Tibial nerve (tissue), 4 donors: ENCODE results near the gene SLC27A4. TPM values are rescaled to one million over a fixed set of nuclear protein-coding genes. Genes with fewer than 3 reads are reported as not detected.

ENCODE experiments used
- DNase-seq, 2 donors: peaks; one replicate each; pipeline ENCODE4 v3.0.0-alpha.2; 2019; ENCODE audit warnings: low spot score in 2 of 2
- H3K27ac ChIP-seq, 4 donors: fragments of 200-600 bp; sonication (generic) in 3 of 4; one replicate each; pipeline ENCODE4 v1.5.1; 2017 to 2019; ENCODE audit warnings: mild to moderate bottlenecking in 1 of 4
- H3K27me3 ChIP-seq, 2 donors: fragments of 200-600 bp; sonication (generic) in 1 of 2; one replicate each; pipeline versions ENCODE4 v1.5.1 to v1.6.0; 2017 to 2019
- H3K36me3 ChIP-seq, 3 donors: fragments of 200-600 bp; sonication (generic); one replicate each; pipeline ENCODE4 v1.5.1; 2018 to 2019
- H3K4me1 ChIP-seq, 4 donors: fragments of 200-600 bp; sonication (generic) in 3 of 4; one replicate each; pipeline ENCODE4 v1.5.1; 2017 to 2019
- H3K4me3 ChIP-seq, 4 donors: fragments of 200-600 bp; sonication (generic) in 3 of 4; one replicate each; pipeline ENCODE4 v1.5.1; 2017 to 2019; ENCODE audit warnings: mild to moderate bottlenecking in 1 of 4, moderate library complexity in 1 of 4
- H3K9me3 ChIP-seq, 4 donors: fragments of 200-600 bp; sonication (generic) in 3 of 4; one replicate each; pipeline ENCODE4 v1.5.1; 2017 to 2019
- EP300 ChIP-seq, 2 donors: sonication (generic); formaldehyde crosslinking; IDR thresholded peaks; one replicate each; pipeline ENCODE4 v1.6.1; 2017; ENCODE audit warnings: antibody characterized with exemption in 2 of 2, mild to moderate bottlenecking in 1 of 2
- POLR2A ChIP-seq, 2 donors: fragments of 450-650 bp; IDR thresholded peaks; one replicate each; pipeline ENCODE4 v1.6.1; 2017; ENCODE audit warnings: antibody characterized with exemption in 2 of 2, mild to moderate bottlenecking in 2 of 2, moderate library complexity in 2 of 2
- WGBS, 2 donors: methylation state at CpG; one replicate each; pipeline ENCODE4 v1.1.5; 2018; 5-methylcytosine and 5-hydroxymethylcytosine counted together
- total RNA-seq, 4 donors: library from RNA; depleted of rRNA; stranded (reverse); fragments of >200 nt; gene quantifications; one replicate each; pipeline ENCODE4 v1.1.0, GENCODE V29; 2016
- TF ChIP-seq, protein P1 (sequence below), 5 experiments: fragments of 200-600 bp in 3 of 5; fragments of 450-650 bp in 2 of 5; sonication (generic) in 3 of 5; IDR thresholded peaks; one replicate each; pipeline ENCODE4 v1.5.1; 2016 to 2019; ENCODE audit warnings: antibody characterized with exemption in 5 of 5, mild to moderate bottlenecking in 3 of 5, moderate library complexity in 2 of 5

Gene SLC27A4
- total RNA-seq, 4 donors from 2014 or later = 13.5 to 33.3 (median 18.0) TPM

GRCh38 chr9:128374221-128374675 is 33.9 kb downstream of the SLC27A4 start:
- WGBS, 2 donors = 51 to 55% methylated on average over 9 of the region's 9 CpGs
- no peak for TF ChIP-seq POLR2A (IDR thresholded peaks at IDR 0.05)
- TF ChIP-seq, protein P1, sequence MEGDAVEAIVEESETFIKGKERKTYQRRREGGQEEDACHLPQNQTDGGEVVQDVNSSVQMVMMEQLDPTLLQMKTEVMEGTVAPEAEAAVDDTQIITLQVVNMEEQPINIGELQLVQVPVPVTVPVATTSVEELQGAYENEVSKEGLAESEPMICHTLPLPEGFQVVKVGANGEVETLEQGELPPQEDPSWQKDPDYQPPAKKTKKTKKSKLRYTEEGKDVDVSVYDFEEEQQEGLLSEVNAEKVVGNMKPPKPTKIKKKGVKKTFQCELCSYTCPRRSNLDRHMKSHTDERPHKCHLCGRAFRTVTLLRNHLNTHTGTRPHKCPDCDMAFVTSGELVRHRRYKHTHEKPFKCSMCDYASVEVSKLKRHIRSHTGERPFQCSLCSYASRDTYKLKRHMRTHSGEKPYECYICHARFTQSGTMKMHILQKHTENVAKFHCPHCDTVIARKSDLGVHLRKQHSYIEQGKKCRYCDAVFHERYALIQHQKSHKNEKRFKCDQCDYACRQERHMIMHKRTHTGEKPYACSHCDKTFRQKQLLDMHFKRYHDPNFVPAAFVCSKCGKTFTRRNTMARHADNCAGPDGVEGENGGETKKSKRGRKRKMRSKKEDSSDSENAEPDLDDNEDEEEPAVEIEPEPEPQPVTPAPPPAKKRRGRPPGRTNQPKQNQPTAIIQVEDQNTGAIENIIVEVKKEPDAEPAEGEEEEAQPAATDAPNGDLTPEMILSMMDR (IDR thresholded peaks at IDR 0.05) = no peak
- no peak for TF ChIP-seq EP300 (IDR thresholded peaks at IDR 0.05)
- Histone ChIP-seq H3K9me3 (no peaks in the 10 kb centered on the region), H3K36me3 (peaks cover 0 to 46% (median 4%) of the 10 kb centered on the region in 3 donors), H3K27ac (no peak overlapping the region), H3K27me3 (no peaks in the 10 kb centered on the region), H3K4me3 (no peak overlapping the region), H3K4me1 (peaks cover 0 to 45% (median 16%) of the 10 kb centered on the region in 4 donors)
- DNase-seq = no peak

- Histone ChIP-seq H3K36me3 (peaks cover 0 to 62% (median 9%) of the 10 kb centered on the region in 3 donors), H3K27ac (no peak overlapping the region), H3K27me3 (no peaks in the 10 kb centered on the region), H3K4me1 (peaks cover 0 to 34% (median 9%) of the 10 kb centered on the region in 4 donors), H3K4me3 (no peak overlapping the region), H3K9me3 (no peaks in the 10 kb centered on the region)
- TF ChIP-seq POLR2A (IDR thresholded peaks at IDR 0.05) (no peak), EP300 (IDR thresholded peaks at IDR 0.05) (no peak)
- TF ChIP-seq, protein P1 (IDR thresholded peaks at IDR 0.05) = no peak
- WGBS, 2 donors = 76 to 82% methylated on average over 5 of the region's 5 CpGs
- DNase-seq = no peak
Measured at GRCh38 chr9:128375865-128376264, 35.5 kb downstream of the SLC27A4 start.

- no peak overlapping the region for H3K27ac ChIP-seq
- H3K4me3 ChIP-seq = no peak overlapping the region
- no peaks in the 10 kb centered on the region for H3K27me3 ChIP-seq
- H3K36me3 ChIP-seq = peaks cover 0 to 98% (median 9%) of the 10 kb centered on the region in 3 donors
- 61 to 69% methylated on average over 6 of the region's 6 CpGs for WGBS, 2 donors
- no peak for DNase-seq
- no peaks in the 10 kb centered on the region for H3K9me3 ChIP-seq
- TF ChIP-seq, protein P1 (IDR thresholded peaks at IDR 0.05) = no peak
- TF ChIP-seq POLR2A (IDR thresholded peaks at IDR 0.05) = no peak
- TF ChIP-seq EP300 (IDR thresholded peaks at IDR 0.05) = no peak
- no peaks in the 10 kb centered on the region for H3K4me1 ChIP-seq
Measured at GRCh38 chr9:128382261-128382660, 41.9 kb downstream of the SLC27A4 start.

- H3K4me3 ChIP-seq = no peak overlapping the region
- 62 to 68% methylated on average over 9 of the region's 9 CpGs for WGBS, 2 donors
- no peak for DNase-seq
- no peak overlapping the region for H3K27ac ChIP-seq
- peaks cover 0 to 100% (median 9%) of the 10 kb centered on the region in 3 donors for H3K36me3 ChIP-seq
- no peaks in the 10 kb centered on the region for H3K9me3 ChIP-seq
- no peaks in the 10 kb centered on the region for H3K4me1 ChIP-seq
- no peaks in the 10 kb centered on the region for H3K27me3 ChIP-seq
- TF ChIP-seq EP300 (IDR thresholded peaks at IDR 0.05) (no peak), POLR2A (IDR thresholded peaks at IDR 0.05) (no peak)
- TF ChIP-seq, protein P1 (IDR thresholded peaks at IDR 0.05) = no peak
Measured at GRCh38 chr9:128383007-128383753, 42.9 kb downstream of the SLC27A4 start.

GRCh38 chr9:128383791-128384190 is 43.5 kb downstream of the SLC27A4 start:
- Histone ChIP-seq H3K4me3 (no peak overlapping the region), H3K36me3 (peaks cover 0 to 100% (median 9%) of the 10 kb centered on the region in 3 donors), H3K9me3 (no peaks in the 10 kb centered on the region), H3K4me1 (no peaks in the 10 kb centered on the region), H3K27me3 (no peaks in the 10 kb centered on the region), H3K27ac (no peak overlapping the region)
- TF ChIP-seq, protein P1 (IDR thresholded peaks at IDR 0.05) = no peak
- TF ChIP-seq POLR2A (IDR thresholded peaks at IDR 0.05) (no peak), EP300 (IDR thresholded peaks at IDR 0.05) (no peak)
- WGBS, 2 donors = 77 to 84% methylated on average over 7 to 8 of the region's 8 CpGs
- DNase-seq = no peak
